RWPE1 (cell line): ENCODE results near the gene PAEP.

ENCODE experiments used
- CTCF ChIA-PET: fragments of 350-600 bp; sonication (Branson Sonifier 250); formaldehyde crosslinking; extraction: SDS; loops from one replicate; lab custom pipeline; 2021; lab: Yijun Ruan, JAX
- POLR2A ChIA-PET: fragments of 400-600 bp; formaldehyde crosslinking; extraction: SDS; loops from one replicate; lab custom pipeline; 2020; ENCODE audit warnings: antibody characterized with exemption; ENCODE audit not compliant: low non-redundant PET; lab: Yijun Ruan, JAX
- DNase-seq: peaks from one replicate; pipeline ENCODE4 v3.0.0; 2012; ENCODE audit warnings: low spot score
- H3K27ac ChIP-seq: fragments of 450-650 bp; 2 replicates; pipeline ENCODE4 v1.5.1; 2017
- TF ChIP-seq, protein P1 (sequence below): fragments of 450-650 bp; conservative IDR thresholded peaks from 2 replicates; pipeline ENCODE4 v1.5.1; 2017; ENCODE audit warnings: low read depth, mild to moderate bottlenecking

The PAEP gene

DNA sequence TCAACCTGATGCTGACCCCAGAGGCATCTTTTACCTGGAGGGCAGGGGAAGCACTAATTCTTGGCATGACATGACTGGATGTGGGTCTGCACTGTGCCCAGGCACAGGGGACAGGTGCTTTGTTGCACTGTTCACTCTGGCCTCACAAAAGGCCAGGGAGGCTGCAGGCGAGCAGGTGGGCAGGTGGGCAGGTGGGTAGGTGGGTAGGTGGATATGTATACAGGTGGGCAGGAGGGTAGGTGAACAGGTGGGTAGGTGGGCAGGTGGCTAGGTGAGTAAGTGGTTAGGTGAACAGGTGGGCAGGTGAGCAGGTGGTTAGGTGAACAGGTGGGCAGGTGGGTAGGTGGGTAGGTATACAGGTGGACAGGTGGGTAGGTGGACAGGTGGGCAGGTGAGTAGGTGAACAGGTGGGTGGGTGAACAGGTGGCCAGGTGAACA, 1.5 kb downstream of the PAEP start:
- ChIA-PET CTCF (interaction anchor here (0.7 kb wide), 1 partner anchor 134 kb away, joined by 3 read pairs; no protein-coding TSS in a partner anchor), POLR2A (no interaction called here)
- TF ChIP-seq, protein P1, sequence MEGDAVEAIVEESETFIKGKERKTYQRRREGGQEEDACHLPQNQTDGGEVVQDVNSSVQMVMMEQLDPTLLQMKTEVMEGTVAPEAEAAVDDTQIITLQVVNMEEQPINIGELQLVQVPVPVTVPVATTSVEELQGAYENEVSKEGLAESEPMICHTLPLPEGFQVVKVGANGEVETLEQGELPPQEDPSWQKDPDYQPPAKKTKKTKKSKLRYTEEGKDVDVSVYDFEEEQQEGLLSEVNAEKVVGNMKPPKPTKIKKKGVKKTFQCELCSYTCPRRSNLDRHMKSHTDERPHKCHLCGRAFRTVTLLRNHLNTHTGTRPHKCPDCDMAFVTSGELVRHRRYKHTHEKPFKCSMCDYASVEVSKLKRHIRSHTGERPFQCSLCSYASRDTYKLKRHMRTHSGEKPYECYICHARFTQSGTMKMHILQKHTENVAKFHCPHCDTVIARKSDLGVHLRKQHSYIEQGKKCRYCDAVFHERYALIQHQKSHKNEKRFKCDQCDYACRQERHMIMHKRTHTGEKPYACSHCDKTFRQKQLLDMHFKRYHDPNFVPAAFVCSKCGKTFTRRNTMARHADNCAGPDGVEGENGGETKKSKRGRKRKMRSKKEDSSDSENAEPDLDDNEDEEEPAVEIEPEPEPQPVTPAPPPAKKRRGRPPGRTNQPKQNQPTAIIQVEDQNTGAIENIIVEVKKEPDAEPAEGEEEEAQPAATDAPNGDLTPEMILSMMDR, result no peak
- H3K27ac ChIP-seq, result no peak overlapping the region
- no peak for DNase-seq

DNA sequence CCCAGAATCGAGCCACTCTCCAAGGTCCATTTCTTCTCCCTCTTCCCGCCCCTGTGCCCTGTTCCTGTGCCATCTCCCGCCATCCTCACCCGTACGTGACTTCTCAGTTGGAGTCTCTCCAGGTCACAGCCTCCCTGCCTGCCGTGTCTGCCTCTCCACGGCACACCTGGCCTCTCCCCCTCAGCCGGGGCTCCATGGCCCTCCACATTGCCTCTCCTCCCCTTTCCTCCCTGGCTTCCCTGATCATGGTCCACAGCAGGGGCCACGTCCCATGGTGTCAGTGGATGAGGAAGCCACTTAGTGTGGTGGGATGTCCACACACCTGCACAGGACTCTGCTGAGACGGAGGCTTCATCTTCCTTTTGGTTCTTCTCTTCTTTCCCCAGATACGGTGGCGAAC, 2.3 kb downstream of the PAEP start:
- TF ChIP-seq, protein P1, result no peak
- POLR2A ChIA-PET, result no interaction called here
- no peak for DNase-seq
- CTCF ChIA-PET, result no interaction called here
- H3K27ac ChIP-seq, result no peak overlapping the region

GRCh38 chr9:135565141-135565628, 3.6 kb downstream of the PAEP start:
- no peak overlapping the region for H3K27ac ChIP-seq
- ChIA-PET CTCF (interaction anchor here (0.6 to 1.0 kb wide), 3 partner anchors 32 to 260 kb away, joined by 3 to 5 read pairs (median 4); no protein-coding TSS in a partner anchor), POLR2A (no interaction called here)
- TF ChIP-seq, protein P1, result no peak
- no peak for DNase-seq

DNA sequence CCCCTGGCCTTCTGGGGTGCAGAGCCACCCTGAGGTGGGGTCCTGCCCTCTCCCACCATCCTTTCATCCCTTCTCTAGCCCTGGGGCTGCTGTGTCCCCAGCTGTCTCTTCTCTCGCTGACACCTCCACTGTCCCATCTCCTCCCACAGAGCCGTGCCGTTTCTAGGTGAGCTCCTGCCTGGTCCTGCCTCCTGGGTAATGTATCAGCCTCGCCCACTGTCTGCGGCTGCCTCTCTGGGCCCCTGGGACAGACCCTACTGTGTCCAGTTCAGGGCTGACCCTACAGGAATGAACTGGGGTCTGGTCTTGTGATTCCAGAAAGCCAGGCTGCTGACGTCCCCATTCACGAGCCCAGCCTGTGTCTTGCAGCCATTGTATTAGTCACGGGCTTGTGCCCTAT, 4.1 kb downstream of the PAEP start:
- POLR2A ChIA-PET, result no interaction called here
- no peak overlapping the region for H3K27ac ChIP-seq
- CTCF ChIA-PET, result interaction anchor here (0.6 to 1.0 kb wide), 5 partner anchors 27 to 1947 kb away, joined by 3 to 5 read pairs (median 4); no protein-coding TSS in a partner anchor
- no peak for DNase-seq
- TF ChIP-seq, protein P1, result no peak

- POLR2A ChIA-PET, result no interaction called here
- TF ChIP-seq, protein P1, result no peak
- DNase-seq, result no peak
- no peak overlapping the region for H3K27ac ChIP-seq
- CTCF ChIA-PET, result interaction anchor here (0.5 to 0.7 kb wide), 3 partner anchors 132 to 1948 kb away, joined by 3 to 4 read pairs (median 3); no protein-coding TSS in a partner anchor
These were observed 5.0 kb downstream of the PAEP start for GRCh38 chr9:135566552-135566951.

DNA sequence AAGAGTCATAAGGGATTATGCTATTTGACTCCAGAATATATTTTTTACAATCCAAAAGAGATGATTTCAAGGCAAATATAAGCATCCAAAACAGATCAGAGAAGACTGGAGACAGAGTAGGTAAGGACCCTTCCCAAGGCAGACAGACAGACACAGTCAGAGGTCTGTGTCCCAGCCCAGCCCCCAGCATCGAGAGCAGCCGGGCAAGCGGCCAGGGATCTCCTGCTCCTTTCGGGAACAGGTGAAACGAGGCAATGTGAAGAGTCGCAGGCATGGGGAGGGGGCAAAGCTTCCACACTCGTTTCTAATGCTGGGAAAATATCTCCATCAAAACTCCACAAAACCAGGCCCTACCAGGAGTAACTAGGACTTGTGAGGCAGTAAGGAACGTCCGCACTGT, 5.8 kb downstream of the PAEP start:
- CTCF ChIA-PET, result interaction anchor here (0.6 kb wide), 1 partner anchor 68 kb away, joined by 3 read pairs; no protein-coding TSS in a partner anchor
- POLR2A ChIA-PET, result no interaction called here
- TF ChIP-seq, protein P1, result no peak
- H3K27ac ChIP-seq, result no peak overlapping the region
- no peak for DNase-seq
